Psoas muscle (tissue), 8 donors: ENCODE data around the gene KBTBD12. TPM values are rescaled to one million over a fixed set of nuclear protein-coding genes. Genes with fewer than 3 reads are reported as not detected.
"Not testable (repeated sequence)": the region's sequence is repeated elsewhere in the genome, so short reads cannot be mapped to it uniquely, and the experiment has no call there.

Experiments
- ATAC-seq, 4 donors: fragments of 200-7000 bp; cut with Tn5 transposase; one replicate each; pipeline ENCODE4 v1.9.1; 2020; ENCODE audit warnings: moderate library complexity in 3 of 4, mild to moderate bottlenecking in 2 of 4
- DNase-seq, 2 donors: peaks; one replicate each; pipeline ENCODE4 v3.0.0-alpha.2; 2020
- H3K27ac ChIP-seq: fragments of 200-600 bp; one replicate; pipeline ENCODE4 v1.8.0; 2022
- H3K27me3 ChIP-seq, 3 donors: fragments of 200-600 bp in 1 of 3; one replicate each; pipeline versions ENCODE4 v1.6.1 to v1.8.0; 2013 to 2022; ENCODE audit warnings: low read length in 2 of 3, mild to moderate bottlenecking in 2 of 3, moderate library complexity in 1 of 3; ENCODE audit not compliant: insufficient read depth in 3 of 3
- H3K36me3 ChIP-seq, 2 donors: fragments of 200-600 bp in 1 of 2; one replicate each; pipeline versions ENCODE4 v1.6.1 to v1.8.0; 2013 to 2022; ENCODE audit warnings: low read depth in 1 of 2, mild to moderate bottlenecking in 1 of 2, moderate library complexity in 1 of 2; ENCODE audit not compliant: insufficient read depth in 1 of 2
- H3K4me1 ChIP-seq: fragments of 200-600 bp; one replicate; pipeline ENCODE4 v1.8.0; 2022
- H3K4me3 ChIP-seq: fragments of 200-600 bp; one replicate; pipeline ENCODE4 v1.8.0; 2022; ENCODE audit warnings: mild to moderate bottlenecking
- H3K9me3 ChIP-seq: fragments of 200-600 bp; one replicate; pipeline ENCODE4 v1.8.0; 2022
- CTCF ChIP-seq: fragments of 200-600 bp; IDR thresholded peaks from one replicate; pipeline ENCODE4 v1.8.0; 2022; ENCODE audit warnings: antibody characterized with exemption
- WGBS, 3 donors: extraction: QIAGEN DNeasy Blood & Tissue Kit; methylation state at CpG; one replicate each; pipeline versions ENCODE4 v1.1.6 to v1.1.7; 2013; 5-methylcytosine and 5-hydroxymethylcytosine counted together
- intact Hi-C, 2 donors: fragments of 100-400 bp; cut with DNase I; formaldehyde crosslinking; loops; one replicate each; pipeline versions ENCODE4 v1.11.0 to v1.14.2; 2022
- polyA plus RNA-seq, 3 donors: library from polyadenylated mRNA; stranded (reverse); fragments of 200-250 nt; gene quantifications; one replicate each; pipeline ENCODE4 v1.2.3, GENCODE V29; 2013
- total RNA-seq, 4 donors: library from RNA; stranded (reverse); fragmentation: NEBNext Ultra II Directional in 2 of 4; extraction: Animal tissue kit (Norgen Biotek cat#: 25700) in 2 of 4; gene quantifications; one replicate each; pipeline versions ENCODE4 v1.2.1 to v1.2.4, GENCODE V29; 2021 to 2023
- donor health status: healthy with polysubstance abuse.
- donor health status: DM: no; HTN: no; CAD: no; lungs with moderate emphysema.
- donor health status: Bipolar disorder and iron deficiency.
- donor health status: healthy.
- donor health status: DM: yes; HTN: yes; CAD: no.
- donor health status: DM: no; HTN: no; CAD: no.
- donor health status: DM: no; HTN: no; CAD: no.
- donor health status: DM: yes; HTN: yes; CAD: no.

The KBTBD12 gene
- total and polyA plus RNA-seq, 7 donors = 2.1 to 47.5 (median 20.6) TPM

- intact Hi-C loops = loop anchor here in 1 of 2 donors (10.0 kb wide), 1 partner anchor 144 kb away; no protein-coding TSS in a partner anchor
- no peaks in the 10 kb centered on the region for H3K4me1 ChIP-seq
- peaks cover 0 to 2% (median 0%) of the 10 kb centered on the region in 3 donors for H3K27me3 ChIP-seq
- no peaks in the 10 kb centered on the region for H3K36me3 ChIP-seq
- no peak overlapping the region for H3K27ac ChIP-seq
- TF ChIP-seq CTCF = no peak
- no peak overlapping the region for H3K4me3 ChIP-seq
- DNase-seq (no peak), ATAC-seq (no peak)
- H3K9me3 ChIP-seq = no peaks in the 10 kb centered on the region
- WGBS, 3 donors = 93 to 97% (median 94%) methylated on average over 5 of the region's 5 CpGs
Measured at GRCh38 chr3:127900536-127900935, 14.5 kb upstream of the KBTBD12 start.

GRCh38 chr3:127902486-127902885 is 12.5 kb upstream of the KBTBD12 start:
- no peaks in the 10 kb centered on the region for H3K36me3 ChIP-seq
- 73 to 90% (median 79%) methylated on average over 6 of the region's 6 CpGs for WGBS, 3 donors
- TF ChIP-seq CTCF = no peak
- DNase-seq (no peak), ATAC-seq (no peak)
- H3K9me3 ChIP-seq = no peaks in the 10 kb centered on the region
- intact Hi-C loops = loop anchor here in 1 of 2 donors (10.0 kb wide), 1 partner anchor 142 kb away; no protein-coding TSS in a partner anchor
- H3K27me3 ChIP-seq = peaks cover 0 to 2% (median 0%) of the 10 kb centered on the region in 3 donors
- H3K4me1 ChIP-seq = no peaks in the 10 kb centered on the region
- no peak overlapping the region for H3K27ac ChIP-seq
- no peak overlapping the region for H3K4me3 ChIP-seq

- intact Hi-C loops = loop anchor here in 1 of 2 donors (10.0 kb wide), 1 partner anchor 141 kb away; no protein-coding TSS in a partner anchor
- no peaks in the 10 kb centered on the region for H3K4me1 ChIP-seq
- ATAC-seq (no peak), DNase-seq (no peak)
- peaks cover 0 to 2% (median 0%) of the 10 kb centered on the region in 3 donors for H3K27me3 ChIP-seq
- no peak overlapping the region for H3K27ac ChIP-seq
- H3K4me3 ChIP-seq = no peak overlapping the region
- H3K9me3 ChIP-seq = no peaks in the 10 kb centered on the region
- TF ChIP-seq CTCF = no peak
- H3K36me3 ChIP-seq = no peaks in the 10 kb centered on the region
- WGBS, 3 donors = 88 to 92% (median 89%) methylated on average over 6 of the region's 6 CpGs
Measured at GRCh38 chr3:127903611-127904375, 11.2 kb upstream of the KBTBD12 start.

GRCh38 chr3:127905556-127905955 is 9.5 kb upstream of the KBTBD12 start:
- intact Hi-C loops = loop anchor here in 1 of 2 donors (10.0 kb wide), 1 partner anchor 139 kb away; no protein-coding TSS in a partner anchor
- no peak for TF ChIP-seq CTCF
- Histone ChIP-seq H3K27ac (no peak overlapping the region), H3K4me1 (no peaks in the 10 kb centered on the region), H3K4me3 (no peak overlapping the region), H3K9me3 (no peaks in the 10 kb centered on the region), H3K27me3 (no peaks in the 10 kb centered on the region), H3K36me3 (no peaks in the 10 kb centered on the region)
- no peak for DNase-seq
- WGBS, 3 donors = 48% methylated on average over 3 of the region's 3 CpGs
- no peak for ATAC-seq

- 97 to 98% (median 98%) methylated on average over 3 of the region's 3 CpGs for WGBS, 3 donors
- intact Hi-C loops = loop anchor here in 1 of 2 donors (10.0 kb wide), 1 partner anchor 138 kb away; no protein-coding TSS in a partner anchor
- not testable (repeated sequence) for H3K27me3 ChIP-seq
Measured at GRCh38 chr3:127906653-127907052, 8.4 kb upstream of the KBTBD12 start.

More at GRCh38 chr3:127906653-127907052, 8.4 kb upstream of the KBTBD12 start:
- H3K9me3 ChIP-seq, DNase-seq, H3K36me3 ChIP-seq, H3K4me3 ChIP-seq, H3K4me1 ChIP-seq, H3K27ac ChIP-seq, ATAC-seq: not testable (repeated sequence)
